Spleen (tissue), 7 donors: ENCODE results near the gene SPTBN2.

Experiments
- CTCF ChIP-seq, 11 experiments: fragments of 200-600 bp in 7 of 11; fragments of 450-650 bp in 4 of 11; sonication (generic) in 4 of 11; IDR thresholded peaks in 8 of 11; conservative IDR thresholded peaks in 3 of 11; 1 replicate in 7 of 11; 2 replicates in 4 of 11; pipeline versions ENCODE4 v1.4.0 to v1.8.0; 2016 to 2021; ENCODE audit warnings: antibody characterized with exemption in 11 of 11, inconsistent platforms in 4 of 11, mild to moderate bottlenecking in 1 of 11
- POLR2A ChIP-seq, 3 donors: fragments of 450-650 bp; IDR thresholded peaks; one replicate each; pipeline ENCODE4 v1.5.1; 2017; ENCODE audit warnings: antibody characterized with exemption in 3 of 3, mild to moderate bottlenecking in 1 of 3
- donor health status: DM: no; HTN: no; CAD: no; lungs with moderate emphysema.
- donor health status: DM: no; HTN: no; CAD: no.
- donor health status: DM: no; HTN: no; CAD: no.

DNA sequence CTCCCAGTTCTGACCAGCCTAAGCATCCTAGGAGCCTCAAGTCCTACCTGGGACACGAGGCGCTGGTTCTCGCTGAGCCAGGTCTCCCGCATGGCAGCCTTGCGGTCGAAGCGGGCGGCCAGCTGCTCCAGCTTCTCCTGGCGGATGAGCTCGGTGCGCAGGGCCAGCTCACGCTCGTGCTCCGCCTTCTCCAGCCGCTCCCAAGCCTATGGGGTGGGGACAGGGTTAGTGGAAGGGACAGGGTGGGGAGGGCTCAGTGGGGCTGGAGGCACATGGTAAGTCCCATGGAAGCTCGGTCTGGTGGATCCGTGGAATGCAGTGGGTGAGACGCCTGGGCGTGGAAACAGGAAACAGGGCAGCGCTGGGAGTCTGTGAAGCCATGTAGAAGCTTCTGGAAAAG, 20.9 kb downstream of the SPTBN2 start:
- TF ChIP-seq CTCF (IDR thresholded peaks at IDR 0.05 in 8 of 11, conservative IDR thresholded peaks at IDR 0.05 in 3 of 11) (no peak), POLR2A (IDR thresholded peaks at IDR 0.05) (no peak)
